Measurements from ENCODE around the gene MTX1.
A peak's percentile ranks its signal among the peaks of the same experiment; 100 is the strongest.
"Not testable (repeated sequence)": the region's sequence is repeated elsewhere in the genome, so short reads cannot be mapped to it uniquely, and the experiment has no call there.

Gene MTX1

DNA sequence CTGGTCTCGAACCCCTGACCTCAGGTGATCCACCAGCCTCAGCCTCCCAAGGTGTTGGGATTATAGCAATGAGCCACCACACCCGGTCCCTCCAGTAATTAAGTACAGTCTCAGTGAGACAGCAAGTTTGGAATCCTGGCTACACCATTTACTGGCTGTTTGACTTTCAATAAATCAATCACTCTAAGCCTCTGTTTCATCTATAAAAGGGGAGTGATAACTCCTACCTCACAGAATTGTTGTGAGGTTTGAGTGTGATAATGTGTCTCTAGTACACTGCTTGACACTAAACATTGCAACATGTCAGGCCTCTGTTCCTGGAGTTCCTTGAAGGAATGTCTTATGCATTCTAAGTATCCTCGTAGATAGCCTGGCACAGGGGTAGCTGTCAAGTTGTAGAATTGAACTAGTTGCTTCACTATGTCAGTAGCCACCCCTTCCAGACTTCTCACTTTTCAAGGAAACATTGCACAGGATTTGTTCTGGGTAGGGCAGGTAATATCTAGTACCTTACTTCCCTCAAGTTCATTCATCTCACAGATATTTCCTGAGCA is 34.4 kb downstream of the MTX1 start:
- TF ChIP-seq, protein P1, sequence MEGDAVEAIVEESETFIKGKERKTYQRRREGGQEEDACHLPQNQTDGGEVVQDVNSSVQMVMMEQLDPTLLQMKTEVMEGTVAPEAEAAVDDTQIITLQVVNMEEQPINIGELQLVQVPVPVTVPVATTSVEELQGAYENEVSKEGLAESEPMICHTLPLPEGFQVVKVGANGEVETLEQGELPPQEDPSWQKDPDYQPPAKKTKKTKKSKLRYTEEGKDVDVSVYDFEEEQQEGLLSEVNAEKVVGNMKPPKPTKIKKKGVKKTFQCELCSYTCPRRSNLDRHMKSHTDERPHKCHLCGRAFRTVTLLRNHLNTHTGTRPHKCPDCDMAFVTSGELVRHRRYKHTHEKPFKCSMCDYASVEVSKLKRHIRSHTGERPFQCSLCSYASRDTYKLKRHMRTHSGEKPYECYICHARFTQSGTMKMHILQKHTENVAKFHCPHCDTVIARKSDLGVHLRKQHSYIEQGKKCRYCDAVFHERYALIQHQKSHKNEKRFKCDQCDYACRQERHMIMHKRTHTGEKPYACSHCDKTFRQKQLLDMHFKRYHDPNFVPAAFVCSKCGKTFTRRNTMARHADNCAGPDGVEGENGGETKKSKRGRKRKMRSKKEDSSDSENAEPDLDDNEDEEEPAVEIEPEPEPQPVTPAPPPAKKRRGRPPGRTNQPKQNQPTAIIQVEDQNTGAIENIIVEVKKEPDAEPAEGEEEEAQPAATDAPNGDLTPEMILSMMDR (IDR thresholded peaks at IDR 0.05; ENCODE audit: borderline replicate concordance, insufficient read depth, low read depth, low read length), result no peak
- H3K4me3 ChIP-seq (ENCODE audit: low read depth, low read length), result peak overlapping the region; percentile 72

DNA sequence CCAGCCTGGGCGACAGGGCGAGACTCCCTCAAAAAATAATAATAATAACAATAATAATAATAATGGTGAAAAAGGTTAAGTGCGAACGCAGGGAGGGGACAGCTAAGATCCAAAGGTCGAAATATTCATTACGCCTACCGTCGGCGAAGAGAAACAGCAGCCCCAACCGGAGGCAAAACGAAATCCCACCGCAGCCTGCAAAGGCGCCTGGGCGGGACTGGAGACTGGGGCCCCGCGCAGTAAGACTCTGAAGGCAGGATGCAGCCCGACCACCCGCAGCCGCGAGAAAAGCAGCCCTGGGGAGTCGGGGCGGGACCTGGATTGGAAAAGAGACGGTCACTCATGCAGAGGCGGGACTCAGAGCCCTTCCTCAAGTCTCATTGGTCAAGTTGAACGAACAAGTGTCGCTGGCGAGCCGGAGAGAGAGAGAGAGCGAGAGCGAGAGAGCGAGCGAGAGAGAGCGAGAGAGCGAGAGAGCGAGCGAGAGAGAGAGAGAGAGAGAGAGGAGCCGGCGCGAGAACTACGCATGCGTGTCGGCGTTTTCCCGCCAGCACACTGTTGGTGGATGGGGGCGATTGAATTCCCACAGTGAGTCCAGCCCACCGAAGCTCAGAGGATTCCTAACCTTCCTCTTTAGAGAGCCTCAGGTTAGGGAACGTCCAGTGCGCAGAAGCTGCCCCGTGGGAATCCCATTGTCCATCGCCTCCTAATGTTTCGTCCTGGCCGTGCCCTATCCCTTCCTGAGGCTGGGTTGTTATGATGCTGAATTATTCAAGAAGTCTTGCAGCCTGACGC is 36.1 kb downstream of the MTX1 start:
- TF ChIP-seq, protein P1 (IDR thresholded peaks at IDR 0.05; ENCODE audit: borderline replicate concordance, insufficient read depth, low read depth, low read length), result peak; percentile 21; the same call in 1 of the 2 replicates
- peak overlapping the region; percentile 72 for H3K4me3 ChIP-seq (ENCODE audit: low read depth, low read length)

DNA sequence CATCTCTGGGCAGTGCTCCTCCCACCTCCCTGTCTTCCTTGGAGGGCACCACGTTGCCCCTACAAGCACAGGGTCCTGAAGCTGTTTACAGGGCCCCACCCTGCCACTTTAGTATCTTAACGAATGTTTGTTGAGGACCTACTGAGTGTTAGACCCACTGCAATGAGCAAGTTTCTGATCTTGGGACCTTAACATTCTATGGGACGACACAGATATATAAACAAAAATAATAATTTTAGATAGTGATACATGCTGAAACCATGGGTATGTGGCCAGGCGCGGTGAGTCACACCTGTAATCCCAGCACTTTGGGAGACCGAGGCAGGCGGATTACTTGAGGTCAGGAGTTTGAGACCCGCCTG is 36.6 kb downstream of the MTX1 start:
- TF ChIP-seq, protein P1 (IDR thresholded peaks at IDR 0.05; ENCODE audit: borderline replicate concordance, insufficient read depth, low read depth, low read length), result no peak
- peak overlapping the region; percentile 72 for H3K4me3 ChIP-seq (ENCODE audit: low read depth, low read length)

DNA sequence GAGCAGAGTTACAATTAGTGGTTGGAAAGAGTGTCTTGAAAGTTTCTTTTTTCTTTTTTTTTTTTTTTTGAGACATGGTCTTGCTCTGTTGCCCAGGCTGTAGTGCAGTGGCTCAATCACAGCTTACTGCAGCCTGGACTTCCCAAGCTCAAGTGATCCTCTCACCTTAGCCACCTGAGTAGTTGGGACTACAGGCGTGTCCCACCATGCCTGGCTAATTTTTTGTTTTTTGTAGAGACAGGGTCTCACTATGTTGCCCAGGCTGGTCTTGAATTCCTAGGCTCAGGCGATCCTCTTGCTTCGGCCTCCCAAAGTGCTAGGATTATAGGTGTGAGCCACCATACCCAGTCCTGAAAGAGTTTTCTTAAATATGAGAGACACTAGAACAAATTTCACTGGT is 38.3 kb downstream of the MTX1 start:
- H3K4me3 ChIP-seq (ENCODE audit: low read depth, low read length), result not testable (repeated sequence)

DNA sequence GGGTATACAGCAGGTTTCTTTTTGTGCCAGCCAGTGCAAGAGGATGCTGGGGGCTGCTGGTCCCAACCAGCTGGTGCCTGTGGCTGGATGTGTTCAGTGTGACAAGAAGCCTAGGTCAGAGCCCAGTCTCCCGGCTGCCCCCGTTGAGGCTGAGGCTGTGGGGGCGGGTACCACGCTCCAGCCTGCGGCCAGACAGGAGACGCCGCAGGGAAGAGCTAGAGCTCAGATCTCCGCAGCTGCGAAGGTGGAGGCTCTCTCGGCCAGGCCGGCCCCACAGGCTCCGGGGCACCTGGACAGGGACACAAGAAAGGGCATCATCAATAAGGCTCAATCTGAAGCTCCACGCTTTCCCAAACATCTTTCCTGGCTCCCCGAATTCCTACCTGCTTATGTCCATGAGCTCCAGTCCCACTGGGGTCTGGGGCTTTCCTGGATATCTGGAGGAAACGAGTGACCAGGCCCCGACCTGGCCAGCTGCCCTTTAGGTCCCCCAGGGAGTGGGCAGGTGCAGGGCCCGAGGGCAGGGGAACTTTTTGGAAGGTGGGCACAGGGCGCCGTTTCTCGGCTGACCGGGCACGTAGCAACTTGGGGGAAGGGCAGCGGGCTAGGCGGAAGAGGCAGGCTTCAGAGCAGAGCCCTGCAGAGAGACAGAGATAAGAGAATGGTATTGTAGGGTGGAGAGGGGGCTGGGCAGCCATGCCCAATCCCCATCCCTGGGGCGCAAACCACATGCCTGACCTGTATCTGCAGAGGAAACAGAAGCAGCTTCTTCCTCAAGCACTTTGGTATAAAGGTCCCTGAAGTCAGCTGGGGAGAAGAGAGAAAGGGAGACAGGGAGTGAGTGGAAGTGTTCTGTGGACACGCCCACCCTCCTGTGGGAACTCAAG is 39.4 kb downstream of the MTX1 start:
- no peak overlapping the region for H3K4me3 ChIP-seq (ENCODE audit: low read depth, low read length)
- TF ChIP-seq, protein P1 (IDR thresholded peaks at IDR 0.05; ENCODE audit: borderline replicate concordance, insufficient read depth, low read depth, low read length), result no peak

DNA sequence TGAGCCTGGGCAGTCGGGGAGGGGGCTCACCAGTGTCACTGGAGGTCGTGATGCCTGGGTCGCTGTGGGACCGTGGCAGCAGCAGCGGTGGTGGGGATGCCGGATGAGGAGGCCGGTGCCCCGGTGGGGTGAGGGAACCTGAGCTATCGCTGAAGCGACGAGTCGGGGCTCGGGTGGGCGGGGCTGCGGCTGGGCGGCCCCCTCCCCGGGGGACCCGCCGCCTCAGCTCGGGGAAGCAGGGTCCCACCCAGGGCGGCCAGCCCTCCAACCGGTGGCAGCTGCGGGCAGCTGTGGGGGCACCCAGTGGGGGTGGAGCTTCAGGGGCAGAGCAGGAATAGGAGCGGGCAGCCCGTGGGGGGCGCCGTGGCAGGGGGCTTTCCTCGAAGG is 41.7 kb downstream of the MTX1 start:
- H3K4me3 ChIP-seq (ENCODE audit: low read depth, low read length), result peak overlapping the region; percentile 73
- TF ChIP-seq, protein P1 (IDR thresholded peaks at IDR 0.05; ENCODE audit: borderline replicate concordance, insufficient read depth, low read depth, low read length), result no peak

DNA sequence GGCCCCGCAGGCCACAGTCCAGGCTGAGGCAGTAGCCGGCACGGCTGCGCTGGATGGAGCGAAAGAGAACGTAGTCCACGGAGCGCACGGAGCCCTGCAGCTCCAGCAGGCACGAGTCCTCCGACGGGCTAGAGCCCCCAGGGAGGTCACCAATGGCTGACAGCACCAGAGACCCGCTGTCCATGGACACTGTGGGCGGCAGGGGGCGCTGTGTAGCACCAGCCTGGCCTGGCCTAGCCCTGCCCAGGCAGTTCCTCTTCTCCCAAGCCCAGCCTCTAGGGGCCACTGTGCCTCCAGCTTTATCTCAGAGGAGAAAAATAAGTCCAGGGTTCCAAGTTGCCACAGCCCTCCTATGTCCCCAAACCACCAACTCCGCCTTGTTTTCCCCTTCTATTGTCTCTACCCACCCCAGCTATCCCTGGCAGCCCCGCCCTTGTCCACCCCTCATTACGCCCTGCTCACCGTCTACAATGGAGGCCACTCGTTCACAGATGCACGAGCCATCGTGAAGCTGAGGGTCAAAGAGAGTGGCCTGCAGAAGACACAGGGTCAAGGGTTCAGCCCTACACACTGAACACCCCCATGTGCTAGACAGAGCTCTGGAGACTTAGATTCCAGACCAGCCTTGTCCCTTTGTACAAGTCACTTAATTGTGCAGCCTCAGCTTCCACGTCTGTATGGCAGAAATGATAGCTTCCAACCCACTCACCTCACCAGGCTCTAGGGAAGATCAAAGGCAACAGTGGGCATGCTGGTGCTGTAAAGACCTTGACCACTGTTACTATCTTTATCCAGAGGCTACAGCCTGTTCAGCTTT is 42.3 kb downstream of the MTX1 start:
- H3K4me3 ChIP-seq (ENCODE audit: low read depth, low read length), result peak overlapping the region; percentile 73

More for the DNA sequence above, 42.3 kb downstream of the MTX1 start:
- TF ChIP-seq, protein P1 (IDR thresholded peaks at IDR 0.05; ENCODE audit: borderline replicate concordance, insufficient read depth, low read depth, low read length), result peak; percentile 99

Measured in GM12875 (cell line).